ENCODE data around the gene GTF2H4. TPM values are rescaled to one million over a fixed set of nuclear protein-coding genes. Genes with fewer than 3 reads are reported as not detected.
A peak's percentile ranks its signal among the peaks of the same experiment; 100 is the strongest.

The GTF2H4 gene
- polyA plus RNA-seq, 1 donor from 2014 or later, result 101 TPM

- H2AFZ ChIP-seq (ENCODE audit: low read depth, low read length), result no peak overlapping the region
- H3K36me3 ChIP-seq (ENCODE audit: insufficient read depth, low read length), result no peaks in the 10 kb centered on the region
- H3K9me3 ChIP-seq (ENCODE audit: low read length), result no peaks in the 10 kb centered on the region
- no peaks in the 10 kb centered on the region for H3K27me3 ChIP-seq (ENCODE audit: insufficient read depth, low read depth, low read length)
- peaks cover 5% of the 10 kb centered on the region for H4K20me1 ChIP-seq (ENCODE audit: insufficient read depth)
- H3K9me2 ChIP-seq (ENCODE audit: insufficient read depth, low read length), result no peaks in the 10 kb centered on the region
- peak overlapping the region; percentile 99 for H3K9ac ChIP-seq (ENCODE audit: low read length)
- TF ChIP-seq POLR2AphosphoS5 (IDR thresholded peaks at IDR 0.05) (peak; percentile 17), TAF1 (IDR thresholded peaks at IDR 0.05; ENCODE audit: low read depth) (peak; percentile 24), SMC3 (conservative IDR thresholded peaks at IDR 0.05; ENCODE audit: poor library complexity) (no peak)
- H3K4me2 ChIP-seq (ENCODE audit: low read length), result peak overlapping the region; percentile 89
- peak overlapping the region; percentile 72 for H3K4me3 ChIP-seq (ENCODE audit: low read length)
- peak overlapping the region; percentile 100 for H3K27ac ChIP-seq (ENCODE audit: low read length)
- peaks cover 23% of the 10 kb centered on the region for H3F3A ChIP-seq (ENCODE audit: insufficient read depth, low read length, poor library complexity, severe bottlenecking)
- H3K79me2 ChIP-seq (replicated peaks; ENCODE audit: insufficient read depth, low read length), result peaks cover 95% of the 10 kb centered on the region
Observed at GRCh38 chr6:30884521-30885480, 23.2 kb upstream of the GTF2H4 start.

DNA sequence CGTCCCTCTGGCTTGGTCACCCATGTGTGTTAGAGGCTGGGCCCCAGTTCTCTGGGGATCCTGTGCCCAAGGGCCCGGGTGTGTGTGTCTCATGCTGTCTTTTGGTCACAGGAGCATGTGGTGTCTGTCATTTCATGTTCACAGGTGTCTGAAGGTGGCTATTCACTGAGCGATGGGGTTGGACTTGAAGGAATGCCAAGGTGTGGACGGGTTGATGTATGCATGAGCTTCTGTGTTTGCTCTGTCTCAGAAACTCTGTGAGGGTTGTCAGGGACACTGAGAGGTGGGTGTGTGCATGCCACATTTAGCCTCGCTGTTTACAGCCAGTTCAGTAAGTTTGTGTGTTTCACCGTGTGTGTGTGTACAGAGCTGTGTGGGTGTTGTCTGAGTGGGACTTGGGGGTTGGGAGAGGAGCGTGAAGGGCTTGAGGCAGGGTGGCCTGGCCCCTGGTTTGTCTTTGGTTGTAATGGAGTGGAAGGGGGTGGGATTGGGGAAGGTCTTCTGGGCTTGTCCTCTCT is 22.5 kb upstream of the GTF2H4 start:
- H2AFZ ChIP-seq (ENCODE audit: low read depth, low read length), result no peak overlapping the region
- H3K9ac ChIP-seq (ENCODE audit: low read length), result peak overlapping the region; percentile 99
- TF ChIP-seq, protein P1, sequence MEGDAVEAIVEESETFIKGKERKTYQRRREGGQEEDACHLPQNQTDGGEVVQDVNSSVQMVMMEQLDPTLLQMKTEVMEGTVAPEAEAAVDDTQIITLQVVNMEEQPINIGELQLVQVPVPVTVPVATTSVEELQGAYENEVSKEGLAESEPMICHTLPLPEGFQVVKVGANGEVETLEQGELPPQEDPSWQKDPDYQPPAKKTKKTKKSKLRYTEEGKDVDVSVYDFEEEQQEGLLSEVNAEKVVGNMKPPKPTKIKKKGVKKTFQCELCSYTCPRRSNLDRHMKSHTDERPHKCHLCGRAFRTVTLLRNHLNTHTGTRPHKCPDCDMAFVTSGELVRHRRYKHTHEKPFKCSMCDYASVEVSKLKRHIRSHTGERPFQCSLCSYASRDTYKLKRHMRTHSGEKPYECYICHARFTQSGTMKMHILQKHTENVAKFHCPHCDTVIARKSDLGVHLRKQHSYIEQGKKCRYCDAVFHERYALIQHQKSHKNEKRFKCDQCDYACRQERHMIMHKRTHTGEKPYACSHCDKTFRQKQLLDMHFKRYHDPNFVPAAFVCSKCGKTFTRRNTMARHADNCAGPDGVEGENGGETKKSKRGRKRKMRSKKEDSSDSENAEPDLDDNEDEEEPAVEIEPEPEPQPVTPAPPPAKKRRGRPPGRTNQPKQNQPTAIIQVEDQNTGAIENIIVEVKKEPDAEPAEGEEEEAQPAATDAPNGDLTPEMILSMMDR (IDR thresholded peaks at IDR 0.05; ENCODE audit: poor library complexity, severe bottlenecking), result no peak
- TF ChIP-seq TAF1 (IDR thresholded peaks at IDR 0.05; ENCODE audit: low read depth) (no peak), MXI1 (conservative IDR thresholded peaks at IDR 0.05; ENCODE audit: poor library complexity, severe bottlenecking) (no peak), SMC3 (conservative IDR thresholded peaks at IDR 0.05; ENCODE audit: poor library complexity) (no peak), EP300 (conservative IDR thresholded peaks at IDR 0.05; ENCODE audit: poor library complexity, severe bottlenecking) (no peak), POLR2AphosphoS5 (IDR thresholded peaks at IDR 0.05) (no peak), RAD21 (conservative IDR thresholded peaks at IDR 0.05) (no peak), EZH2 (IDR thresholded peaks at IDR 0.05; ENCODE audit: borderline replicate concordance, insufficient read depth, low read length, poor library complexity, severe bottlenecking) (no peak)
- TF ChIP-seq, protein P2, sequence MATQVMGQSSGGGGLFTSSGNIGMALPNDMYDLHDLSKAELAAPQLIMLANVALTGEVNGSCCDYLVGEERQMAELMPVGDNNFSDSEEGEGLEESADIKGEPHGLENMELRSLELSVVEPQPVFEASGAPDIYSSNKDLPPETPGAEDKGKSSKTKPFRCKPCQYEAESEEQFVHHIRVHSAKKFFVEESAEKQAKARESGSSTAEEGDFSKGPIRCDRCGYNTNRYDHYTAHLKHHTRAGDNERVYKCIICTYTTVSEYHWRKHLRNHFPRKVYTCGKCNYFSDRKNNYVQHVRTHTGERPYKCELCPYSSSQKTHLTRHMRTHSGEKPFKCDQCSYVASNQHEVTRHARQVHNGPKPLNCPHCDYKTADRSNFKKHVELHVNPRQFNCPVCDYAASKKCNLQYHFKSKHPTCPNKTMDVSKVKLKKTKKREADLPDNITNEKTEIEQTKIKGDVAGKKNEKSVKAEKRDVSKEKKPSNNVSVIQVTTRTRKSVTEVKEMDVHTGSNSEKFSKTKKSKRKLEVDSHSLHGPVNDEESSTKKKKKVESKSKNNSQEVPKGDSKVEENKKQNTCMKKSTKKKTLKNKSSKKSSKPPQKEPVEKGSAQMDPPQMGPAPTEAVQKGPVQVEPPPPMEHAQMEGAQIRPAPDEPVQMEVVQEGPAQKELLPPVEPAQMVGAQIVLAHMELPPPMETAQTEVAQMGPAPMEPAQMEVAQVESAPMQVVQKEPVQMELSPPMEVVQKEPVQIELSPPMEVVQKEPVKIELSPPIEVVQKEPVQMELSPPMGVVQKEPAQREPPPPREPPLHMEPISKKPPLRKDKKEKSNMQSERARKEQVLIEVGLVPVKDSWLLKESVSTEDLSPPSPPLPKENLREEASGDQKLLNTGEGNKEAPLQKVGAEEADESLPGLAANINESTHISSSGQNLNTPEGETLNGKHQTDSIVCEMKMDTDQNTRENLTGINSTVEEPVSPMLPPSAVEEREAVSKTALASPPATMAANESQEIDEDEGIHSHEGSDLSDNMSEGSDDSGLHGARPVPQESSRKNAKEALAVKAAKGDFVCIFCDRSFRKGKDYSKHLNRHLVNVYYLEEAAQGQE (IDR thresholded peaks at IDR 0.05; ENCODE audit: borderline replicate concordance), result no peak
- H3F3A ChIP-seq (ENCODE audit: insufficient read depth, low read length, poor library complexity, severe bottlenecking), result peaks cover 17% of the 10 kb centered on the region
- peaks cover 6% of the 10 kb centered on the region for H3K36me3 ChIP-seq (ENCODE audit: insufficient read depth, low read length)
- H3K4me3 ChIP-seq (ENCODE audit: low read length), result peak overlapping the region; percentile 72
- peak overlapping the region; percentile 89 for H3K4me2 ChIP-seq (ENCODE audit: low read length)
- no peaks in the 10 kb centered on the region for H3K9me2 ChIP-seq (ENCODE audit: insufficient read depth, low read length)
- peaks cover 95% of the 10 kb centered on the region for H3K79me2 ChIP-seq (replicated peaks; ENCODE audit: insufficient read depth, low read length)
- no peaks in the 10 kb centered on the region for H3K27me3 ChIP-seq (ENCODE audit: insufficient read depth, low read depth, low read length)
- peak overlapping the region; percentile 100 for H3K27ac ChIP-seq (ENCODE audit: low read length)
- H4K20me1 ChIP-seq (ENCODE audit: insufficient read depth), result peaks cover 5% of the 10 kb centered on the region
- no peaks in the 10 kb centered on the region for H3K9me3 ChIP-seq (ENCODE audit: low read length)
